SK-N-MC (cell line): ENCODE data around the gene ZNF600.
"Not testable (repeated sequence)": the region's sequence is repeated elsewhere in the genome, so short reads cannot be mapped to it uniquely, and the experiment has no call there.

Source experiments
- DNase-seq: peaks from one replicate; pipeline ENCODE4 v3.0.0-alpha.2; 2011; ENCODE audit warnings: low read depth, low spot score
- H3K27ac ChIP-seq: fragments of 200-600 bp; sonication (generic); 2 replicates; pipeline ENCODE4 v1.5.1; 2016; ENCODE audit warnings: mixed run types
- H3K36me3 ChIP-seq: fragments of 200-600 bp; sonication (generic); 2 replicates; pipeline ENCODE4 v1.6.1; 2017; ENCODE audit warnings: antibody characterized with exemption, low read length, mixed read lengths; ENCODE audit not compliant: insufficient read depth
- H3K4me3 ChIP-seq: fragments of 200-600 bp; sonication (generic); 2 replicates; pipeline ENCODE4 v1.5.1; 2016
- H3K9ac ChIP-seq: fragments of 200-600 bp; sonication (generic); 2 replicates; pipeline ENCODE4 v1.8.0; 2017; ENCODE audit warnings: mixed run types, mixed read lengths; ENCODE audit not compliant: insufficient read length
- H3K9me3 ChIP-seq: fragments of 200-600 bp; sonication (generic); 2 replicates; pipeline ENCODE4 v1.6.1; 2017; ENCODE audit warnings: low read depth, mild to moderate bottlenecking, antibody characterized with exemption, low read length, moderate library complexity, mixed read lengths
- EZH2 ChIP-seq: fragments of 200-600 bp; sonication (generic); IDR thresholded peaks from one replicate; pipeline ENCODE4 v1.6.1; 2017; ENCODE audit warnings: antibody characterized with exemption
- FOXP2 ChIP-seq: optimal IDR thresholded peaks from 2 replicates; pipeline ENCODE3; 2011; ENCODE audit warnings: mild to moderate bottlenecking, moderate library complexity; ENCODE audit not compliant: insufficient read depth; ENCODE audit errors: extremely low read length, control extremely low read depth
- POLR2AphosphoS5 ChIP-seq: IDR thresholded peaks from 2 replicates; pipeline ENCODE4 v1.6.1; 2012; ENCODE audit warnings: mild to moderate bottlenecking, low read depth, low read length, borderline replicate concordance

The ZNF600 gene

GRCh38 chr19:52725528-52725961, 61.0 kb downstream of the ZNF600 start:
- Histone ChIP-seq H3K9ac (no peak overlapping the region), H3K27ac (no peak overlapping the region), H3K36me3 (peaks cover 27% of the 10 kb centered on the region), H3K9me3 (no peaks in the 10 kb centered on the region), H3K4me3 (no peak overlapping the region)
- DNase-seq = no peak
- TF ChIP-seq POLR2AphosphoS5 (no peak), EZH2 (no peak), FOXP2 (no peak)

GRCh38 chr19:52724701-52725514, 61.7 kb downstream of the ZNF600 start:
- peaks cover 27% of the 10 kb centered on the region for H3K36me3 ChIP-seq
- no peak overlapping the region for H3K27ac ChIP-seq

DNA sequence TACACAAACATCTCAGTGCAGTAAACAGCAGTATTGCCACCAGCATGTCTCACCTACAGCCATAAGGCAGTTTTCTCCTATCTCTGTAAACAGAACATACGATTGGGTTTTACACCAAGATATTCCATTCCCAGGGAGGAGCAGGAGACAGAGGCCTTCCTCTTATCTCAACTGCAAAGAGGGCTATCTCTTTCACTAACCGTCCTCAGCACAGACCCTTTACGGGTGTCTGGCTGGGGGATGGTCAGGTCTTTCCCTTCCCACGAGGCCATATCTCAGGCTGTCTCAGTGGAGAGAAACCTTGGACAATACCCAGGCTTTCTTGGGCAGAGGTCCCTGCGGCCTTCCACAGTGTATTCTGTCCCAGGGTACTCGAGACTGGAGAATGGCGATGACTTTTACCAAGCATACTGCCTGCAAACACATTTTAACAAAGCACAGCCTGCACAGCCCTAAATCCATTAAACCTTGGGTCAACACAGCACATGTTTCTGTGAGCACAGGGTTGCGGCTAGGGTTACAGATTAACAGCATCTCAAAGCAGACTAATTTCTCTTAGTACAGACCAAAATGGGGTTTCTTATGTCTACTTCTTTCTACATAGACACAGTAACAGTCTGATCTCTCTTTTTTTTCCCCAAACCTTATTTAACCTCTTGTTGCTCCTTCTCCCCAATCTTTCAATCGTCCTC, 62.5 kb downstream of the ZNF600 start:
- H3K4me3 ChIP-seq, H3K9ac ChIP-seq, H3K27ac ChIP-seq, DNase-seq, H3K9me3 ChIP-seq: not testable (repeated sequence)
- H3K36me3 ChIP-seq = peaks cover 27% of the 10 kb centered on the region

More at GRCh38 chr19:52724701-52725514, 61.7 kb downstream of the ZNF600 start:
- TF ChIP-seq EZH2 (no peak), FOXP2 (no peak), POLR2AphosphoS5 (no peak)
- Histone ChIP-seq H3K4me3 (no peak overlapping the region), H3K9me3 (no peaks in the 10 kb centered on the region), H3K9ac (no peak overlapping the region)
- no peak for DNase-seq

GRCh38 chr19:52722062-52723003, 64.3 kb downstream of the ZNF600 start:
- TF ChIP-seq POLR2AphosphoS5 = no peak
- no peak for TF ChIP-seq EZH2
- TF ChIP-seq FOXP2 = no peak

DNA sequence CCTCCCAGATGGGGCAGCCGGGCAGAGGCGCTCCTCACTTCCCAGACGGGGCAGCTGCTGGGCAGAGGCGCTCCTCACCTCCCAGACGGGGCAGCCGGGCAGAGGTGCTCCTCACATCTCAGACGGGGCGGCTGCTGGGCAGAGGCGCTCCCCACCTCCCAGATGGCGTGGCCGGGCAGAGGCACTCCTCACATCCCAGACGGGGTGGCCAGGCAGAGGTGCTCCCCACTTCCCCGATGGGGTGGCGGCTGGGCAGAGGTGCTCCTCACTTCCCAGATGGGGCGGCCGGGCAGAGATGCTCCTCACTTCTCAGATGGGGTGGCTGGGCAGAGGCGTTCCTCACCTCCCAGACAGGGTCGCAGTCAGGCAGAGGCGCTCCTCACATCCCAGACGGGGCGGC, 66.0 kb downstream of the ZNF600 start:
- H3K36me3 ChIP-seq, H3K4me3 ChIP-seq, H3K9ac ChIP-seq, DNase-seq, H3K9me3 ChIP-seq, H3K27ac ChIP-seq: not testable (repeated sequence)

More at GRCh38 chr19:52722062-52723003, 64.3 kb downstream of the ZNF600 start:
- no peak overlapping the region for H3K4me3 ChIP-seq
- no peak overlapping the region for H3K9ac ChIP-seq
- H3K36me3 ChIP-seq = peaks cover 10% of the 10 kb centered on the region; the same call in 1 of the 2 replicates
- H3K9me3 ChIP-seq = no peaks in the 10 kb centered on the region
- H3K27ac ChIP-seq = no peak overlapping the region
- DNase-seq = no peak

GRCh38 chr19:52716522-52716921, 70.1 kb downstream of the ZNF600 start:
- Histone ChIP-seq H3K36me3 (peaks cover 5% of the 10 kb centered on the region; the same call in 1 of the 2 replicates), H3K9ac (no peak overlapping the region), H3K9me3 (no peaks in the 10 kb centered on the region; the same call in 1 of the 2 replicates), H3K4me3 (no peak overlapping the region), H3K27ac (no peak overlapping the region)
- DNase-seq = no peak
- TF ChIP-seq EZH2 = no peak

- H3K9me3 ChIP-seq, H3K27ac ChIP-seq, H3K36me3 ChIP-seq, H3K4me3 ChIP-seq, DNase-seq, H3K9ac ChIP-seq: not testable (repeated sequence)
These were observed 70.7 kb downstream of the ZNF600 start for GRCh38 chr19:52715902-52716301.

- not testable (repeated sequence) for H3K9me3 ChIP-seq, H3K9ac ChIP-seq, DNase-seq, H3K27ac ChIP-seq, H3K36me3 ChIP-seq, H3K4me3 ChIP-seq
These were observed 71.3 kb downstream of the ZNF600 start for GRCh38 chr19:52715330-52715729.
